OCI-LY7 (cell line): ENCODE measurements around the gene ACR. TPM values are rescaled to one million over a fixed set of nuclear protein-coding genes. Genes with fewer than 3 reads are reported as not detected.

Experiments used
- BruUV-seq: library from RNA; stranded (reverse); fragments of 400-500 nt; replicated peaks from 2 replicates; lab custom pipeline; 2021; lab: Mats Ljungman, UMichigan
- CTCF ChIA-PET: fragments of 300-600 bp; sonication (Branson Sonifier 250); formaldehyde crosslinking; loops from one replicate; lab custom pipeline; 2022; ENCODE audit warnings: antibody characterized with exemption; ENCODE audit not compliant: unreplicated experiment; lab: Charles Lee
- POLR2A ChIA-PET: fragments of 300-600 bp; sonication (Branson Sonifier 250); formaldehyde crosslinking; loops from one replicate; lab custom pipeline; 2022; ENCODE audit warnings: antibody characterized with exemption; lab: Charles Lee
- DNase-seq: peaks from one replicate; pipeline ENCODE4 v3.0.0-alpha.2; 2015; ENCODE audit warnings: low spot score
- H2AFZ ChIP-seq: fragments of 200-600 bp; sonication (generic), shearing (Covaris generic); 2 replicates; pipeline ENCODE4 v1.6.1; 2014; ENCODE audit warnings: mild to moderate bottlenecking, antibody characterized with exemption, low read length, moderate library complexity
- H3K27ac ChIP-seq: fragments of 200-600 bp; sonication (generic); 2 replicates; pipeline ENCODE4 v1.5.1; 2014; ENCODE audit warnings: mixed run types, low read depth, mild to moderate bottlenecking, moderate library complexity, low read length, inconsistent platforms; ENCODE audit not compliant: poor library complexity, severe bottlenecking
- H3K36me3 ChIP-seq: fragments of 200-600 bp; sonication (generic); 2 replicates; pipeline ENCODE4 v1.6.1; 2014; ENCODE audit warnings: mild to moderate bottlenecking, antibody characterized with exemption, low read length, moderate library complexity, mixed read lengths; ENCODE audit not compliant: insufficient read depth
- H3K4me1 ChIP-seq: fragments of 200-600 bp; sonication (generic); 2 replicates; pipeline ENCODE4 v1.5.1; 2014; ENCODE audit warnings: mild to moderate bottlenecking, low read length; ENCODE audit not compliant: insufficient read depth, poor library complexity, severe bottlenecking
- H3K4me2 ChIP-seq: fragments of 200-600 bp; sonication (generic); 2 replicates; pipeline ENCODE4 v1.6.1; 2014; ENCODE audit warnings: mild to moderate bottlenecking, low read length
- H3K4me3 ChIP-seq: fragments of 200-600 bp; sonication (generic); 2 replicates; pipeline ENCODE4 v1.5.1; 2014; ENCODE audit warnings: mild to moderate bottlenecking, low read depth, low read length; ENCODE audit not compliant: poor library complexity, severe bottlenecking
- H3K79me2 ChIP-seq: fragments of 200-600 bp; sonication (generic); 2 replicates; pipeline ENCODE4 v1.6.1; 2016; ENCODE audit warnings: low read depth, mild to moderate bottlenecking, low read length, moderate library complexity, mixed read lengths; ENCODE audit not compliant: insufficient read depth
- H3K9me2 ChIP-seq: fragments of 200-600 bp; sonication (generic); 2 replicates; pipeline ENCODE4 v1.6.1; 2016; ENCODE audit warnings: mild to moderate bottlenecking, low read length, mixed read lengths; ENCODE audit not compliant: insufficient read depth
- H3K9me3 ChIP-seq: fragments of 200-600 bp; sonication (generic); 2 replicates; pipeline ENCODE4 v1.6.1; 2014; ENCODE audit warnings: mild to moderate bottlenecking, mixed run types, low read length, mixed read lengths
- H4K20me1 ChIP-seq: fragments of 200-600 bp; sonication (generic); 2 replicates; pipeline ENCODE4 v1.6.1; 2014; ENCODE audit warnings: mild to moderate bottlenecking, antibody characterized with exemption, low read length, moderate library complexity, mixed read lengths; ENCODE audit not compliant: insufficient read depth
- CTCF ChIP-seq: fragments of 200-600 bp; sonication (generic); conservative IDR thresholded peaks from 2 replicates; pipeline ENCODE4 v1.5.1; 2014; ENCODE audit warnings: mild to moderate bottlenecking, antibody characterized with exemption, low read length, moderate library complexity, mixed read lengths
- EZH2phosphoT487 ChIP-seq: fragments of 200-600 bp; sonication (generic); IDR thresholded peaks from 2 replicates; pipeline ENCODE4 v1.6.1; 2018; ENCODE audit warnings: low read depth, borderline replicate concordance, mild to moderate bottlenecking, mixed run types, antibody characterized with exemption, low read length, moderate library complexity, mixed read lengths
- intact Hi-C: fragments of 100-400 bp; cut with micrococcal nuclease; formaldehyde crosslinking; loops from one replicate; pipeline ENCODE4 v1.10.0; 2022; ENCODE audit not compliant: unreplicated experiment
- total RNA-seq, 2 experiments: library from RNA; depleted of rRNA in 1 of 2; stranded (reverse); fragments of >200 nt in 1 of 2; shearing (Covaris generic) in 1 of 2; gene quantifications; 2 replicates each; pipeline ENCODE4 v1.2.3, GENCODE V29; 2014 to 2022

The ACR gene
- total RNA-seq, 2 experiments from 2014 or later = not detected

GRCh38 chr22:50720301-50721256 lies 17.4 kb upstream of the ACR start:
- BruUV-seq = no TSS peak
- H3K4me1 ChIP-seq = peaks cover 17% of the 10 kb centered on the region
- DNase-seq = no peak
- no peak overlapping the region for H3K4me2 ChIP-seq
- no peaks in the 10 kb centered on the region for H3K9me3 ChIP-seq
- ChIA-PET POLR2A (no interaction called here), CTCF (no interaction called here)
- no peak overlapping the region for H2AFZ ChIP-seq
- no peaks in the 10 kb centered on the region for H3K9me2 ChIP-seq
- TF ChIP-seq EZH2phosphoT487 = no peak
- H4K20me1 ChIP-seq = no peaks in the 10 kb centered on the region
- intact Hi-C loops = no loop called here
- H3K4me3 ChIP-seq = no peak overlapping the region
- H3K79me2 ChIP-seq = no peaks in the 10 kb centered on the region
- no peaks in the 10 kb centered on the region for H3K36me3 ChIP-seq
- no peak overlapping the region for H3K27ac ChIP-seq

GRCh38 chr22:50721257-50721844 lies 16.7 kb upstream of the ACR start:
- POLR2A ChIA-PET = no interaction called here
- intact Hi-C loops = no loop called here

More at GRCh38 chr22:50721257-50721844, 16.7 kb upstream of the ACR start:
- Histone ChIP-seq H3K27ac (no peak overlapping the region), H3K9me3 (no peaks in the 10 kb centered on the region), H4K20me1 (no peaks in the 10 kb centered on the region), H3K36me3 (no peaks in the 10 kb centered on the region), H3K79me2 (no peaks in the 10 kb centered on the region), H3K4me3 (no peak overlapping the region), H3K9me2 (no peaks in the 10 kb centered on the region), H3K4me2 (no peak overlapping the region), H3K4me1 (peaks cover 17% of the 10 kb centered on the region), H2AFZ (no peak overlapping the region)
- no peak for TF ChIP-seq EZH2phosphoT487
- no peak for TF ChIP-seq CTCF
- DNase-seq = no peak
- CTCF ChIA-PET = no interaction called here
- BruUV-seq = no TSS peak
